Omental fat pad (tissue), 4 donors: ENCODE results near the gene MPV17L2. TPM values are rescaled to one million over a fixed set of nuclear protein-coding genes. Genes with fewer than 3 reads are reported as not detected.

Source experiments
- ATAC-seq: fragments of 150-250 bp; one replicate; pipeline ENCODE4 v1.9.1; 2016; ENCODE audit warnings: mild to moderate bottlenecking, moderate library complexity; ENCODE audit not compliant: low FRiP score
- DNase-seq: peaks from one replicate; pipeline ENCODE4 v3.0.0-alpha.2; 2019; ENCODE audit warnings: low spot score
- total RNA-seq, 4 donors: library from RNA; depleted of rRNA; stranded (reverse); fragments of >200 nt; gene quantifications; one replicate each; pipeline ENCODE4 v1.1.0, GENCODE V29; 2016
- TF ChIP-seq, protein P1 (sequence below), 3 donors: fragments of 450-650 bp; IDR thresholded peaks; one replicate each; pipeline ENCODE4 v1.5.1; 2016 to 2017; ENCODE audit warnings: antibody characterized with exemption in 3 of 3, mild to moderate bottlenecking in 3 of 3, moderate library complexity in 2 of 3

The MPV17L2 gene
- total RNA-seq, 4 donors from 2014 or later, result 19.6 to 29.7 (median 22.5) TPM

DNA sequence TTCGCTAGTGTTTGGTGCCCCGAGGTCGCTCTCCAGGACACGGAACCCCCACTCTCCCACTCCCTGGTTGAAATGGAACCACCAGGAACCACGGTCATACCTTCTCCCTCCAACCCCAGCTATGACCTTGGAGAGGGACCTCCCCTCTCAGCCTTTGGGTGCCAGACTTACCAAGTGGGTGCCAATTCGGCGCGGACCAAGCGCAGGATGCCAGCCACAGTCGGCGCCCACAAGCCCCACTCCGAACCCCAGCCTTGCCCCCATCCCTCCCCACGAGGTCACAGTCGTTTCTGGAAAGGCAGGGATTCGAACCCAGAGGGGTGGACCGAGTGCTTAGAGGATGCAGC lies 32.3 kb downstream of the MPV17L2 start:
- ATAC-seq (no peak), DNase-seq (no peak)
- TF ChIP-seq, protein P1, sequence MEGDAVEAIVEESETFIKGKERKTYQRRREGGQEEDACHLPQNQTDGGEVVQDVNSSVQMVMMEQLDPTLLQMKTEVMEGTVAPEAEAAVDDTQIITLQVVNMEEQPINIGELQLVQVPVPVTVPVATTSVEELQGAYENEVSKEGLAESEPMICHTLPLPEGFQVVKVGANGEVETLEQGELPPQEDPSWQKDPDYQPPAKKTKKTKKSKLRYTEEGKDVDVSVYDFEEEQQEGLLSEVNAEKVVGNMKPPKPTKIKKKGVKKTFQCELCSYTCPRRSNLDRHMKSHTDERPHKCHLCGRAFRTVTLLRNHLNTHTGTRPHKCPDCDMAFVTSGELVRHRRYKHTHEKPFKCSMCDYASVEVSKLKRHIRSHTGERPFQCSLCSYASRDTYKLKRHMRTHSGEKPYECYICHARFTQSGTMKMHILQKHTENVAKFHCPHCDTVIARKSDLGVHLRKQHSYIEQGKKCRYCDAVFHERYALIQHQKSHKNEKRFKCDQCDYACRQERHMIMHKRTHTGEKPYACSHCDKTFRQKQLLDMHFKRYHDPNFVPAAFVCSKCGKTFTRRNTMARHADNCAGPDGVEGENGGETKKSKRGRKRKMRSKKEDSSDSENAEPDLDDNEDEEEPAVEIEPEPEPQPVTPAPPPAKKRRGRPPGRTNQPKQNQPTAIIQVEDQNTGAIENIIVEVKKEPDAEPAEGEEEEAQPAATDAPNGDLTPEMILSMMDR (IDR thresholded peaks at IDR 0.05), result no peak

DNA sequence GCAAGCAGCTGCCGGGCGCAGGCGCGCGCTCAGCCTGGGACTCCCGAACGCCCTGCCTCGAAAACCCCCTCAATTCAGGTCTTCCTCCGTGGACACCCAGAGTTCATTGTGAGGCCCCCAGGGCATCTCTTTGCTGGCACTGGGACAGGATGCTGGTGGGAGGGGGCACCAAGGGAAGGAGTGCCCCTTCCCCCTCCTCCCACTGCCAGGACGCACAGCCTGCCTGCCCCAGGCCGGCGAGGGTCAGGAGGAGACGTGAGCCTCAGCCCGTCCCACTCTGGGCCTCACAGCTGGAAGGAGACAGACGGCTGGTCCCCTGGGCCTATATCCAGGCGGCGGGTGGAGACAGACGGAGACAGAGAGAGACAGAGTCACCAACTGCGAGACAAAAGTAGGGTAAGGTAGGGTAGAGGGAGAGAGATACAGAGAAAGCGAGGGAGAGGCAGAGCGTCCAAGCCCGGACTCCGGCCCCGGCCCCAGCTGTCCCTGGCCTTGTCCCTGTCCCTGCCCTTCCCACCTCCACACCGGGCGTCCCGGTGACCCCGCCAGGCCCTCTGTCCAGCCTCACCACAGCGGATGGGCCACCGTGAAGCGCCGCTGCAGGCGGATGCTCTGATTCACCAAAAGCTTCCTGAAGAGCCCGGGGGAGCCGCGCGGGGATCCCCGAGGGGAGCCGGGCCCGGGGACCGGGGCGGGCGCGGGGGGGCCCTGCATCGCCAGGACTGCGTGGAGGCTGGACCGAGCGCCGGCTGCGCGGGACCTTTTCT lies 32.9 kb downstream of the MPV17L2 start, which contains the start of gene PDE4C:
TSS of gene PDE4C (minus strand) at position 737 of the 767 bp plus-strand sequence. CDS start at position 714, 23 bp downstream.
- ATAC-seq (no peak), DNase-seq (no peak)
- TF ChIP-seq, protein P1 (IDR thresholded peaks at IDR 0.05), result no peak

DNA sequence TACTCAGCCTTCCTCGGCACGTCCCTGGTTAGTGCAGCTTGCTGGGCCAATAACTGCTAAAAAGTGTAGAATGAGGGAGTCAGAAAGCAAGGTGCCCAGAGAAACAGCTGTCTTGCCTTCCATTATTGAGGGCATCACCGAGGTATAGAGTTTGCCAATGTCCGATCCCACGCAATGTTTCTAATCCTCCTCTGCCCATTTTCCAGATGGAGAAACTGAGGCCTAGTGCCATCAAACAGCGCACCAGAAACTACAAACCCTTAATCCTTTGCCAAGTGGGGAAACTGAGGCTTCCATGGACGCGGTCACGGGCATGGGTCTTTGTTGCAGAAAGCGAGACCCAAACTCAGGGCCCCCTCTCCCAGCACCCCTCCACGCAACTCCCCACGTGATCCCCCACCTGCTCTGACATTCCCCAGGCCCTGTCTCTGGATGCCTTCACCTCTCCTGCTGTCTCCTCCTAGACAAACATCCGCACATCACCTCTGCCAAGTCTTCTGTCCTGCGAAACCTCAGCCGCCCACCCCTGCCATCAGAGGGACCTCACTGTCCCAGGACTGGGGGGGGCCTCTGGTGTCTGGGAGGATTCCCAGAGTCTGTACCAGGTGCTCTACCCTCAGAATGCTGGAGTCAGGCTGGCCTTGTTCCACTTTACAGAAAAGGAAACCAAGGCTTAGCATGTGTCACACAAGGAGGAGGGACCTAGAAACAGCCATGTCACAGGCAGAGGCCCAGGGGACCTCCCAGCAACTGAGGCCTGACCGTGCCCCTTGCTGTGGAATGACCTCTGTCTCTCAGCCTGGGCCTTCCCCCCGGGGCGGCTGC lies 34.1 kb downstream of the MPV17L2 start:
- DNase-seq (no peak), ATAC-seq (no peak)
- TF ChIP-seq, protein P1 (IDR thresholded peaks at IDR 0.05), result no peak

DNA sequence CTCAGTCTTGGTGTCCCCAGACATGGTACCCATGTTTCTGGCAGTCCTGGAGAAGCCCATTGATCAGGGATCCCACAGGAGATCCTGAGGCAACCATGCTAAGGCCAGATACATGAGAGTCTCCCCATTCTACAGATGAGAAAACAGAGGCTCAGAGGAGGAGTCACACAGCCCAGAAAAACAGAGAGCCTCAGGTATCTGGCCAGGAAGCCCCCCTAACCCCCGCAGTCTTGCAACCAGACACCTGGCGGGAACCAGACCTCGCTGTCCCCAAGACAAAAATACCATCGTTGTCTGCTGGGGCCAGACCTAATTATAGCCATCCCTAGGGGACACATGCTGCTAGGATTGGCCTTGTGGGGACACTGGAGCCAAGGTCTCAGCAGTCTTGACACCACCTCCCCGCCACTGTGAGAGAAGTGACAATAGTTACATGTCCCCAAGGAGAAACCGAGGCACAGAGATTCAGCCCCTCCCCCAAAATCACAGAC lies 34.8 kb downstream of the MPV17L2 start:
- ATAC-seq, result no peak
- TF ChIP-seq, protein P1 (IDR thresholded peaks at IDR 0.05), result no peak
- DNase-seq, result no peak

DNA sequence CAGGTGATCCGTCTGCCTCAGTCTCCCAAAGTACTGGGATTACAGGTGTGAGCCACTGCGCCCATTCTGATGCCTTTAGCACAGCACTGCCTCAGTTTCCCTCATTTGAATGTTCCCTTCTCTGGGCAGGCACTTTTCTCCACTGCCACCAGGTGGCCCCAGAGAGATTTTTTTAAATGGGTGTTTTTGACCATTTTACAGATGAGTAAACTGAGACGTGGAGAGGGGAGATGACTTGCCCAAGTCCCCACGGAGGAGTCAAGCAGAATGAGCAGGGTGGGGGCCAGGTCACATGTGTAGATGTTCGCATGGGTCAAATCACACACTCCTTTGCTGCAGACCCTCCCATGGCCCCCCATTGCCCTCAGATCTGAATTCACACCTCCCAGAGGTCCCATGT lies 36.5 kb downstream of the MPV17L2 start:
- no peak for DNase-seq

DNA sequence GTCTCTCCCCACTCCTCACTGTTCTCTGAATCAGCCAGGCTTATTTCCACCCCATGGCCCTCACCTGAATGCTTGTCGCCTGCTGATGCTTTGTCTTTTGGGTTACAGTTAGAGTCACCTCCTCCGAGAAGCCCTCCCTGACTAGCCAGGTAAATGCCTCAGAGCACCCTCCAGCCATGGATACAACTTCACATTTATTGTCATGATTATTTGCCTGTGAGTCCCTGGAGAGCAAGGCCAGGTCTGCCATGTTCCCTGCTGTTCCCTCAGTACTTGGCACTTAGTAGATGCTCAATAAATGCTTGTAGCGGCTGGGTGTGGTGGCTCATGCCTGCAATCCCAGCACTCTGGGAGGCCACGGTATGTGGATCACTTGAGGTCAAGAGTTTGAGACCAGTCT lies 36.9 kb downstream of the MPV17L2 start:
- ATAC-seq (no peak), DNase-seq (no peak)
- TF ChIP-seq, protein P1 (IDR thresholded peaks at IDR 0.05), result no peak

More for the DNA sequence above, 36.5 kb downstream of the MPV17L2 start:
- TF ChIP-seq, protein P1 (IDR thresholded peaks at IDR 0.05), result no peak
- ATAC-seq, result no peak
